Mesothelial cell of epicardium (in vitro differentiated cells): ENCODE data around the gene C17orf107. TPM values are rescaled to one million over a fixed set of nuclear protein-coding genes. Genes with fewer than 3 reads are reported as not detected.
A peak's percentile ranks its signal among the peaks of the same experiment; 100 is the strongest.
"Not testable (repeated sequence)": the region's sequence is repeated elsewhere in the genome, so short reads cannot be mapped to it uniquely, and the experiment has no call there.

Experiments used
- DNase-seq, 2 experiments: peaks; one replicate each; pipeline ENCODE4 v3.0.0; 2021; ENCODE audit warnings: low spot score in 2 of 2; ENCODE audit not compliant: unreplicated experiment in 2 of 2
- H3K27ac Mint-ChIP-seq: 2 replicates; pipeline ENCODE4 v1.8.0; 2021; ENCODE audit warnings: mixed read lengths
- H3K27me3 Mint-ChIP-seq: 2 replicates; pipeline ENCODE4 v1.8.0; 2021; ENCODE audit warnings: low read depth, mixed read lengths
- H3K36me3 Mint-ChIP-seq: 2 replicates; pipeline ENCODE4 v1.8.0; 2021; ENCODE audit warnings: mixed read lengths
- H3K4me1 Mint-ChIP-seq: 2 replicates; pipeline ENCODE4 v1.8.0; 2021; ENCODE audit warnings: mixed read lengths
- H3K4me3 Mint-ChIP-seq: 2 replicates; pipeline ENCODE4 v1.8.0; 2021; ENCODE audit warnings: mild to moderate bottlenecking, moderate library complexity, mixed read lengths
- H3K9me3 Mint-ChIP-seq: 2 replicates; pipeline ENCODE4 v1.8.0; 2021; ENCODE audit warnings: mixed read lengths
- CTCF ChIP-seq: fragments of 200-600 bp; sonication (generic); IDR thresholded peaks from one replicate; pipeline ENCODE4 v1.5.0; 2021; ENCODE audit warnings: antibody characterized with exemption; ENCODE audit not compliant: unreplicated experiment
- total RNA-seq: library from RNA; stranded (reverse); gene quantifications from 3 replicates; pipeline ENCODE4 v1.2.1, GENCODE V29; 2021

The C17orf107 gene
- total RNA-seq, 1 donor from 2014 or later: 8.6 TPM

GRCh38 chr17:4908301-4908700 is 9.0 kb downstream of the C17orf107 start:
- no peak for TF ChIP-seq CTCF
- peaks cover 17% of the 10 kb centered on the region for H3K4me1 Mint-ChIP-seq
- H3K36me3 Mint-ChIP-seq: peaks cover 2% of the 10 kb centered on the region
- H3K27me3 Mint-ChIP-seq: no peaks in the 10 kb centered on the region
- H3K27ac Mint-ChIP-seq: no peak overlapping the region
- H3K4me3 Mint-ChIP-seq: no peak overlapping the region
- H3K9me3 Mint-ChIP-seq: no peaks in the 10 kb centered on the region
- DNase-seq: no peak

DNA sequence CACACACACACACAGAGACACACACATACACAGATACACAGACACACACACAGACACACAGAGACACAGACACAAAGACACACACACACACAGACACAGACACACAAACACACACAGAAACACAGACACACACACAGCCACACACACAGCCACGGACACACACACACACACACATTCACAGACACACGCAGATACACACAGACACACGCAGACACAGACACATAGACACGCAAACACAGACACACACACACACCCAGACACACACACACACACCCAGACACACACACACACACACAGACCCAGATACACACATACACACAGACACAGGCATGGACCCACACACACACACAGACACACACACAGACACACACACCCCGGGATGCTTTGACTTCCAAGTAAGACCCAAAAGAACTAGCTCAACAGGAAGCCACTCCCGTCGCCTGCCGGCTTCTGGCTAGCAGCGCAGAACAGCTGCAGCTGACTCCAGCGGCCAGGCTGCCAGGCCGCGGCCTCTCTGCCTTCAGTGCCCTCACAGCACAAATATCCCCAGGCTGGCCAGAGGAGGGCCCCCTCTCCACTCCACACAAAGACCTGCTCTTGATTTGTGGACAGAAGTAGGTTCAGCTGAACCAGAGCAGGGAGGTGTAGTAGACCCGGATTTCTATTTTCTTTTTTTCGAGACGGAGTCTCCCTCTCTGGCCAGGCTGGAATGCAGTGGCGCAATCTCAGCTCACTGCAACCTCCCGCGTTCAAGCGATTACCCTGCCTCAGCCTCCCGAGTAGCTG is 9.6 kb downstream of the C17orf107 start:
- Mint-ChIP-seq H3K27ac (no peak overlapping the region), H3K27me3 (no peaks in the 10 kb centered on the region), H3K4me1 (peaks cover 13% of the 10 kb centered on the region), H3K4me3 (no peak overlapping the region), H3K9me3 (no peaks in the 10 kb centered on the region), H3K36me3 (no peaks in the 10 kb centered on the region)
- peak in 1 of 2 experiments; percentile 73 for DNase-seq
- TF ChIP-seq CTCF: peak; percentile 48

DNA sequence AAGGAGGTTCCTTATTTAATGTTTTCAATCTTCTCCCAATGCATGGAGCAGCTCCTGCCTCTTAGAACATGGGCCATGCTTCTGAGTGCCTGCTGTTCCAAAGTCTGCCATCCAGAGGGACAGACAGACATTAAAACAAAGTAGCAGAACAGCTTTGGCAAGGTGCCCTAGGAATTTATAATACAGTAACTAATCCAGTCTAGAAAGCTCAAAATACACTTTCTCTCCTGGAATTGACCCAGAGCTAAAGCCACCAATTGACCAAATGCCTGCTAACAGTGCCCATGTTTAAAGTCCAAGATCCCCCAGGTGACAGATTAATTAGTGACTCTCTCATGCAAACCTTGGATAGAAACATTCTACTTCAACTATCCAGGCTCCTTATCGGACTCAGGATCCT is 14.7 kb downstream of the C17orf107 start:
- no peak for DNase-seq
- no peak overlapping the region for H3K4me3 Mint-ChIP-seq
- H3K4me1 Mint-ChIP-seq: peaks cover 17% of the 10 kb centered on the region
- H3K27ac Mint-ChIP-seq: peak overlapping the region; percentile 22
- no peaks in the 10 kb centered on the region for H3K36me3 Mint-ChIP-seq
- no peak for TF ChIP-seq CTCF
- no peaks in the 10 kb centered on the region for H3K9me3 Mint-ChIP-seq
- H3K27me3 Mint-ChIP-seq: no peaks in the 10 kb centered on the region

DNA sequence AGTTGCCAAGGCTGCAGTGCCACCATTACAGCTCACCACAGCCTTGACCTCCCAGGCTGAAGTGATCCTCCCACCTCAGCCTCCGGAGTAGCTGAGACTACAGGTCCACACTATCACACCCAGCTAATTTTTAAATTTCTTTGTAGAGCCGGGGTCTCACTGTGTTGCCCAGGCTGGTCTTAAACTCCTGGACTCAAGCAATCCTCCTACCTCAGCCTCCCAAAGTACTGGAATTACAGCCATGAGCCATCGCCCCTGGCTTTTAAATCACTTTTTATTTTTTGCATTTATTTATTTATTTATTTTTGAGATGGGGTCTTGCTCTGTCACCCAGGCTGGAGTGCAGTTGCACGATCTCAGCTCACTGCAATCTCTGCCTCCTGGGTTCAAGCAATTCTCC is 15.2 kb downstream of the C17orf107 start:
- not testable (repeated sequence) for H3K4me3 Mint-ChIP-seq, H3K27me3 Mint-ChIP-seq

DNA sequence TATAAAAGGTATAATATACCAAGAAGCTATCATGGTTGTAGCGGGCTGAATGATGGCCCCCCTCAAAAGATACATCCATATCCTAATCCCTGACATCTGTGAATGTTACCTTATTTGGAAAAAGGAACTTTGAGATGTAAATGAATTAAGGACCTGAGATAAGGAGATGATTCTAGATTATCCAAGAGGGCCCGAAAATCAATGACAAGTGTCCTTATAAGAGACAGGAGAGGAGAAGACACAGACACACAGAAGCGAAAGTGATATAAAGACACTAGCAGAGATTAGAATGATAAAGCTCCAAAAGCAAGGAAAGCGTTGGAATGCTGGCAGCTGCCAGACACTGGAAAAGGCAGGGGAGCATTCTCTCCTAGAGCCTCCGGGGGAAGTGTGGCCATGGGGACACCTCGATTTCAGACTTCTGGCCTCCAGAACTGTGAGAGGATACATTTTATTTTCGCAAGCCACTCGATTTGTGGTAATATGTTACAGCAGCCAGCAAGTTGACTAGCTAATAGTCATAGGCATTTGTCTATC is 20.2 kb downstream of the C17orf107 start:
- Mint-ChIP-seq H3K27ac (peak overlapping the region; percentile 78), H3K9me3 (no peaks in the 10 kb centered on the region), H3K36me3 (no peaks in the 10 kb centered on the region), H3K4me1 (peaks cover 11% of the 10 kb centered on the region), H3K27me3 (no peaks in the 10 kb centered on the region), H3K4me3 (peak overlapping the region; percentile 4)
- no peak for TF ChIP-seq CTCF
- DNase-seq: no peak

More for the DNA sequence above, 15.2 kb downstream of the C17orf107 start:
- not testable (repeated sequence) for H3K9me3 Mint-ChIP-seq, H3K27ac Mint-ChIP-seq, H3K36me3 Mint-ChIP-seq, DNase-seq
- H3K4me1 Mint-ChIP-seq: peaks cover 18% of the 10 kb centered on the region

- H3K4me3 Mint-ChIP-seq: no peak overlapping the region
- no peaks in the 10 kb centered on the region for H3K36me3 Mint-ChIP-seq
- peak overlapping the region; percentile 16 for H3K27ac Mint-ChIP-seq
- H3K27me3 Mint-ChIP-seq: no peaks in the 10 kb centered on the region
- no peak for TF ChIP-seq CTCF
- no peaks in the 10 kb centered on the region for H3K9me3 Mint-ChIP-seq
- H3K4me1 Mint-ChIP-seq: peaks cover 11% of the 10 kb centered on the region
- DNase-seq: no peak
These were observed 21.2 kb downstream of the C17orf107 start for GRCh38 chr17:4920351-4921048.
